Cerebellar nuclear complex (tissue), 1 donor: Measurements from ENCODE around the gene SPATA7.

Experiments
- DNase-seq, 2 experiments: peaks; one replicate each; lab custom pipeline; 2025; lab: John Stamatoyannopoulos, UW

Gene SPATA7

GRCh38 chr14:88420187-88420586, 34.7 kb downstream of the SPATA7 start:
- DNase-seq = no peak

- DNase-seq = no peak
Measured at GRCh38 chr14:88421286-88421685, 35.8 kb downstream of the SPATA7 start.

DNA sequence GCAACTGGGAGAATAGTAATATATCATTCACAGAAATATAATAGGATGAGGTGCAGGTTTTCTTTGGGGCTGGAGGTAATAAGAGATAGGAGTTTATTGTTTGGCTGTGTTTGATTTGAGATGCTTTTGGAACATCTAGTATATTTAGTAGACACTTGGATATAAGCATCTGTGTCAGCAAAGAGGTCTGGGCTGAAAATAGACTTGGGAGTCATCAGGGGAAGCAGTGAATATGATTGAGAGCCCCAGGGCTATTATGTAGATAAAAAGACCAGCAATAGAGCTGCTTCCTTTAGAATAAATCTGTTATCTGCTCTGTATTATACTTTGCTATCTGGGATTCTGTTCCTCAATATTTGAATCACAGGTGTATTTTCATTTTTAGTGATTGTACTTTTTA, 36.6 kb downstream of the SPATA7 start:
- no peak for DNase-seq

GRCh38 chr14:88422919-88423650, 37.6 kb downstream of the SPATA7 start:
- no peak for DNase-seq

- DNase-seq = no peak
Measured at GRCh38 chr14:88424573-88424972, 39.1 kb downstream of the SPATA7 start.

- DNase-seq = no peak
Measured at GRCh38 chr14:88426271-88426670, 40.8 kb downstream of the SPATA7 start.

- no peak for DNase-seq
Measured at GRCh38 chr14:88430976-88431375, 45.5 kb downstream of the SPATA7 start.

- DNase-seq = no peak
Measured at GRCh38 chr14:88437658-88438057, 52.2 kb downstream of the SPATA7 start.

GRCh38 chr14:88439088-88439487, 53.6 kb downstream of the SPATA7 start:
- no peak for DNase-seq

DNA sequence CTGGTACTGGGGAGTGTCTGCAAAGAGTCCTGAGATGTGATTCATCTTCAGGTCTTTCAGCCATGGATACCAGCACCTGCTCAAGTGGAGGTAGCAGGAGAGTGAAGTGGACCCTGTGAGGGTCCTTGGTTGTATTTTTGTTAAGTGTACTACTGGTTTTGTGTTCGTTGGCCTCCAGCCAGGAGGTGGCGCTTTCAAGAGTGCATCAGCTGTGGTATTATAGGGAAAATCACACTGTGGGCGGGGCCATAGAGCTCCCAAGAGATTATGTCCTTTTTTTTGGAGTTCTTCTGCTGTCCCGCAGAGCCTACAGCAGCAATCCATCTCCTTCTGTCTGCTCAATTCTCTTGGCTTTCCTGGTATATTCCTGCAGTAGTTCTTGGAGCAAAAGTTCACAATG, 66.8 kb downstream of the SPATA7 start:
- DNase-seq = no peak

DNA sequence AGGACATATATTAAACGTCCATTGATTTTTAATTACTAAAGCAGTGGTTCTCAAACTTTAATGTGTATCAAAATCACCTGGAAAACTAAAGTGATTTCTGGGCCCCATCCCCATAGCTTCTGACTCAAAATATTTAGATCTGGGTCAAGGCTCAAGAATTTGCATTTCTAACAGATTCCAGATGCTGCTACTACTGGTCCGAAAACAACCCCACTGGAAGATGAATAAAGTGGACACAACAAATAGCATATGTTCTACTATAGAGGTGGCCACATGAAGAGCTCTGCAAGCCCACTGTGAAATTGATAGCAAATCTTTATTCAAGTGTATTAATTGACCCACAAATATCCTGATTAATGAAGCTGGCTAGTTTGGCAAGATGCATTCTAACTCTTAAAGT, 69.4 kb downstream of the SPATA7 start:
- DNase-seq = no peak

GRCh38 chr14:88463318-88463717, 77.9 kb downstream of the SPATA7 start:
- no peak for DNase-seq

DNA sequence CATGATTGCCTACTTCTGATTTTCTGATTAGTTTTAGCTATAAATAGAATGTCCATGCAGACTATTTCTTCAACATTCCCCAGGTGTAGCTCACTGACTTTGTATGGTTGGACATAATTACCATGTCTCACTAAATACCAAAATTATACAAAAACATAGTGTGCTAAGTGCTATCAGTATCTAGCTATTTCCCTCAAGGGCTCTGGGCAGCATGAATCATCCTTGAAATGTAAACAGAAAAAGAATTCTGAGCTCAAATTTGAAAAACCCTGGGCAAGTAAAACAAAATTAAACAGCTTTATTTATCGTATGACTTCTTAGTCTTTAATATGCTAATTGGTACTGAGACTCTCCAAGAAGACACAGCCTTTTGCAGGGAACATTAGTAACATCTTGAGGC, 82.9 kb downstream of the SPATA7 start:
- no peak for DNase-seq

- no peak for DNase-seq
Measured at GRCh38 chr14:88470542-88471440, 85.3 kb downstream of the SPATA7 start.

GRCh38 chr14:88473791-88474190, 88.3 kb downstream of the SPATA7 start:
- no peak for DNase-seq

- no peak for DNase-seq
Measured at GRCh38 chr14:88476214-88476774, 90.8 kb downstream of the SPATA7 start.

- DNase-seq = no peak
Measured at GRCh38 chr14:88476825-88477224, 91.4 kb downstream of the SPATA7 start.

GRCh38 chr14:88477513-88478250, 92.2 kb downstream of the SPATA7 start:
- no peak for DNase-seq

DNA sequence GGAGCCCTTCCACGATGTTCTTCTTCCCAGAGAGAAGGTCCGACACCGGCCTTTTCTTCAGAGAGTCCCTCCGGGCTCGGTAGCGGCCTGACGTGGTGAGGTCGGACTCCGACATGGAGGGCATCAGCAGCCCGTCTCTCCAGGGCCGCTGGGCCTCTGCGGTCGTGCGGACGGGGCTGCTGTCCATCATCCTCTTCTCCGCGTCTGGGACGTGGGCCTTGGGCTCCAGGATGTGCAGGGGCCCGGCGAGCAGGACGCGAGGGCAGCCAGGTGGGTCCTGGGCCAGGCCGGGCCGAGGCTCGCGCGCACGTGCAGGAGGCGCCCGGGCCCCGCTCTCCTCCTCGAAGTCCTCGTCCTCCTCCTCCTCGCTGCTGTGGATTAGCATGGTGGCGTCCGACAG, 93.5 kb downstream of the SPATA7 start:
- DNase-seq = no peak

DNA sequence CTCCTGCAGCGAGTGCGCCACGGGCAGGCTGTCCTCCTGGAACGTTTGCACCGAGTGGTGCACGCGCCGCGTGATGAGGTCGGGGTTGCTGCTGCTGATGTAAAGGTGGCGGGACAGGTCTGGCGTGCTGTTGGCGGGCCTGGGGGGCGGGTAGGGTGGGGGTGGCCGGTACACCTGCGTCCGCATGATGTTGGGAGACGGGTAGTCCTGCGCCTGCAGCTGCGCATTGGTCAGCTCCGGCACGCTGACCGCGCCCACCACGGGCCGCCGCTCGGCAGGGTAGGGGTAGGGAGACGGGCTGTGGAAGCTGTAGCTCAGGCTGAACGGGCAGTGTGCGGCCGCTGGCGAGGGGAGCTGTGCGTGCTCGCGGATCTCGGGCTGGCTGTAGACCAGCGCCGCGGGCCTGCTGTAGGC, 94.1 kb downstream of the SPATA7 start:
- no peak for DNase-seq

- DNase-seq = no peak
Measured at GRCh38 chr14:88481059-88481458, 95.6 kb downstream of the SPATA7 start.

- DNase-seq = no peak
Measured at GRCh38 chr14:88481794-88482193, 96.3 kb downstream of the SPATA7 start.
